HG02588 (cell line): ENCODE data around the gene TBC1D16.

Source experiments
- ATAC-seq: cut with Tn5 transposase; IDR thresholded peaks from one replicate; pipeline ENCODE4 v1.9.1; 2021; ENCODE audit warnings: mild to moderate bottlenecking, moderate library complexity; ENCODE audit not compliant: unreplicated experiment

Gene TBC1D16

GRCh38 chr17:79954281-79955166 lies 81.1 kb downstream of the TBC1D16 start:
- ATAC-seq: no peak

GRCh38 chr17:79953335-79953734 lies 82.3 kb downstream of the TBC1D16 start:
- ATAC-seq: no peak

- ATAC-seq: no peak
Measured at GRCh38 chr17:79952901-79953300, 82.8 kb downstream of the TBC1D16 start.

- ATAC-seq: no peak
Measured at GRCh38 chr17:79952265-79952877, 83.3 kb downstream of the TBC1D16 start.

GRCh38 chr17:79951361-79952264 lies 84.1 kb downstream of the TBC1D16 start:
- no peak for ATAC-seq

- ATAC-seq: no peak
Measured at GRCh38 chr17:79950751-79951150, 84.9 kb downstream of the TBC1D16 start.

- no peak for ATAC-seq
Measured at GRCh38 chr17:79950306-79950705, 85.4 kb downstream of the TBC1D16 start.

GRCh38 chr17:79949656-79950209 lies 85.9 kb downstream of the TBC1D16 start:
- ATAC-seq: no peak

- ATAC-seq: no peak
Measured at GRCh38 chr17:79948945-79949655, 86.6 kb downstream of the TBC1D16 start.

- ATAC-seq: no peak
Measured at GRCh38 chr17:79948406-79948944, 87.2 kb downstream of the TBC1D16 start.

- no peak for ATAC-seq
Measured at GRCh38 chr17:79947351-79948031, 88.2 kb downstream of the TBC1D16 start.

- ATAC-seq: no peak
Measured at GRCh38 chr17:79946352-79947231, 89.1 kb downstream of the TBC1D16 start.

GRCh38 chr17:79945591-79946255 lies 89.9 kb downstream of the TBC1D16 start:
- no peak for ATAC-seq

- no peak for ATAC-seq
Measured at GRCh38 chr17:79944821-79945391, 90.8 kb downstream of the TBC1D16 start.

GRCh38 chr17:79944251-79944812 lies 91.3 kb downstream of the TBC1D16 start:
- no peak for ATAC-seq

GRCh38 chr17:79943347-79944241 lies 92.1 kb downstream of the TBC1D16 start:
- ATAC-seq: no peak
